Activated CD8-positive, alpha-beta memory T cell treated with anti-CD3 and anti-CD28 coated beads for 36 hours (primary cell): ENCODE results near the gene ZNF837. TPM values are rescaled to one million over a fixed set of nuclear protein-coding genes. Genes with fewer than 3 reads are reported as not detected.

ENCODE experiments used
- CTCF ChIA-PET: fragments of 350-600 bp; sonication (Branson Sonifier 250); formaldehyde crosslinking; loops from one replicate; lab custom pipeline; 2021; ENCODE audit warnings: antibody characterized with exemption; lab: Charles Lee
- POLR2A ChIA-PET: fragments of 350-600 bp; sonication (Branson Sonifier 250); formaldehyde crosslinking; loops from one replicate; lab custom pipeline; 2021; ENCODE audit warnings: antibody characterized with exemption; lab: Charles Lee
- total RNA-seq, 2 experiments: library from RNA; stranded (reverse); gene quantifications; one replicate each; pipeline ENCODE4 v1.2.3, GENCODE V29; 2021

Gene ZNF837
- total RNA-seq, 2 experiments from 2014 or later, result 1.7 to 1.9 TPM

GRCh38 chr19:58338336-58338735 is 42.5 kb downstream of the ZNF837 start:
- ChIA-PET POLR2A (no interaction called here), CTCF (no interaction called here)

- CTCF ChIA-PET, result no interaction called here
- POLR2A ChIA-PET, result no interaction called here
These were observed 44.0 kb downstream of the ZNF837 start for GRCh38 chr19:58336820-58337219.

- POLR2A ChIA-PET, result no interaction called here
- CTCF ChIA-PET, result no interaction called here
These were observed 44.6 kb downstream of the ZNF837 start for GRCh38 chr19:58336216-58336615.

GRCh38 chr19:58335630-58336029 is 45.2 kb downstream of the ZNF837 start:
- POLR2A ChIA-PET, result no interaction called here

GRCh38 chr19:58334691-58335249 is 46.1 kb downstream of the ZNF837 start:
- CTCF ChIA-PET, result no interaction called here

More at GRCh38 chr19:58335630-58336029, 45.2 kb downstream of the ZNF837 start:
- CTCF ChIA-PET, result no interaction called here

GRCh38 chr19:58332697-58333096 is 48.1 kb downstream of the ZNF837 start:
- ChIA-PET CTCF (no interaction called here), POLR2A (no interaction called here)

More at GRCh38 chr19:58334691-58335249, 46.1 kb downstream of the ZNF837 start:
- POLR2A ChIA-PET, result no interaction called here

GRCh38 chr19:58330458-58330857 is 50.4 kb downstream of the ZNF837 start:
- ChIA-PET CTCF (no interaction called here), POLR2A (no interaction called here)

GRCh38 chr19:58328999-58329398 is 51.8 kb downstream of the ZNF837 start:
- ChIA-PET POLR2A (interaction anchor here (0.6 kb wide), 1 partner anchor 15 kb away, joined by 3 read pairs; no protein-coding TSS in a partner anchor), CTCF (no interaction called here)

GRCh38 chr19:58326914-58327726 is 53.7 kb downstream of the ZNF837 start, which contains the start of gene ZSCAN22:
Gene ZSCAN22, plus strand, starts transcription at chr19:58326994. Its CDS starts 7,809 bp downstream, at chr19:58334803.
- CTCF ChIA-PET, result interaction anchor here (0.7 to 1.6 kb wide), 2 partner anchors 35 to 193 kb away, joined by 3 to 6 read pairs; partner anchors contain the start of genes ZBTB45 and ZNF497
- POLR2A ChIA-PET, result interaction anchor here (0.5 to 1.0 kb wide), 3 partner anchors 36 to 248 kb away, joined by 4 read pairs; no protein-coding TSS in a partner anchor

GRCh38 chr19:58326501-58326913 is 54.3 kb downstream of the ZNF837 start:
- CTCF ChIA-PET, result interaction anchor here (0.7 to 1.6 kb wide), 3 partner anchors 36 to 193 kb away, joined by 3 to 6 read pairs (median 3); partner anchors contain the start of genes ZBTB45 and ZNF497
- POLR2A ChIA-PET, result interaction anchor here (0.5 to 1.0 kb wide), 3 partner anchors 36 to 249 kb away, joined by 4 read pairs; no protein-coding TSS in a partner anchor

- ChIA-PET CTCF (interaction anchor here (1.2 kb wide), 1 partner anchor 142 kb away, joined by 3 read pairs; no protein-coding TSS in a partner anchor), POLR2A (interaction anchor here (0.8 kb wide), 1 partner anchor 31 kb away, joined by 3 read pairs; no protein-coding TSS in a partner anchor)
These were observed 55.4 kb downstream of the ZNF837 start for GRCh38 chr19:58325311-58326022.

- CTCF ChIA-PET, result no interaction called here
These were observed 61.6 kb downstream of the ZNF837 start for GRCh38 chr19:58319241-58319640.

GRCh38 chr19:58318297-58318696 is 62.5 kb downstream of the ZNF837 start:
- ChIA-PET POLR2A (no interaction called here), CTCF (no interaction called here)

More at GRCh38 chr19:58319241-58319640, 61.6 kb downstream of the ZNF837 start:
- POLR2A ChIA-PET, result no interaction called here

Other genes starting within 250 kb of the ZNF837 start
- gene ZNF329, start 230.2 kb downstream of the ZNF837 start, total RNA-seq, result 1 to 10 TPM; 7.0 to 7.9 TPM
- 10 to 100 TPM; 22.6 to 23.1 TPM for gene ZNF274, start 198.0 kb downstream of the ZNF837 start, total RNA-seq
- gene ZNF544, start 152.1 kb downstream of the ZNF837 start, total RNA-seq, result 10 to 100 TPM; 52.1 to 53.6 TPM
- gene ZNF8, start 102.1 kb downstream of the ZNF837 start, total RNA-seq, result 1 to 10 TPM; 4.4 to 4.5 TPM
- 10 to 100 TPM; 96.2 to 96.4 TPM for gene ERVK3-1, start 75.7 kb downstream of the ZNF837 start, total RNA-seq
- gene ZSCAN22, start 54.0 kb downstream of the ZNF837 start, total RNA-seq, result 1 to 10 TPM; 4.4 to 5.3 TPM
- gene A1BG, start 27.5 kb downstream of the ZNF837 start, total RNA-seq, result 10 to 100 TPM; 16.7 to 18.1 TPM
- 1 to 10 TPM; 1.5 to 1.7 TPM for gene ZNF497, start 18.3 kb downstream of the ZNF837 start, total RNA-seq
- 1,000 to 10,000 TPM; 1,581 to 1,598 TPM for gene RPS5, start 6.2 kb upstream of the ZNF837 start, total RNA-seq
- under 1 TPM; 0.80 to 0.99 TPM for gene RNF225, start 14.6 kb upstream of the ZNF837 start, total RNA-seq
- gene ZNF584, start 27.6 kb upstream of the ZNF837 start, total RNA-seq, result 10 to 100 TPM; 20.1 to 20.7 TPM
- gene ZNF132, start 59.1 kb upstream of the ZNF837 start, total RNA-seq, result 1 to 10 TPM; 5.0 to 5.3 TPM
- gene ZNF324B, start 70.6 kb upstream of the ZNF837 start, total RNA-seq, result 10 to 100 TPM; 11.2 to 12.4 TPM
- gene ZNF324, start 86.0 kb upstream of the ZNF837 start, total RNA-seq, result 10 to 100 TPM; 17.6 to 19.6 TPM
- gene ZNF446, start 95.3 kb upstream of the ZNF837 start, total RNA-seq, result 1 to 10 TPM; 3.7 to 3.9 TPM
- gene SLC27A5, start 131.0 kb upstream of the ZNF837 start, total RNA-seq, result 10 to 100 TPM; 24.3 to 24.5 TPM
- gene ZBTB45, start 138.8 kb upstream of the ZNF837 start, total RNA-seq, result 10 to 100 TPM; 13.8 to 15.2 TPM
- 100 to 1,000 TPM; 654 to 714 TPM for gene TRIM28, start 163.0 kb upstream of the ZNF837 start, total RNA-seq
- gene CHMP2A, start 174.1 kb upstream of the ZNF837 start, total RNA-seq, result 10 to 100 TPM; 77.7 to 81.9 TPM
- gene UBE2M, start 177.6 kb upstream of the ZNF837 start, total RNA-seq, result 100 to 1,000 TPM; 192 to 213 TPM
- gene MZF1, start 192.3 kb upstream of the ZNF837 start, total RNA-seq, result 10 to 100 TPM; 14.0 to 14.3 TPM